ENCODE data around the gene DENND5A. TPM values are rescaled to one million over a fixed set of nuclear protein-coding genes. Genes with fewer than 3 reads are reported as not detected.
A peak's percentile ranks its signal among the peaks of the same experiment; 100 is the strongest.

DENND5A gene
- total and polyA plus RNA-seq, 8 donors, result 20.0 to 32.1 (median 26.0) TPM

GRCh38 chr11:9096427-9096826, 168.7 kb downstream of the DENND5A start:
- intact Hi-C loops (cut with DNase I), result no loop called here
- WGBS, 2 donors, result 95 to 96% methylated on average over 5 of the region's 5 CpGs
- Histone ChIP-seq H3K9me3 (no peaks in the 10 kb centered on the region), H3K36me3 (no peaks in the 10 kb centered on the region), H3K4me1 (peaks cover 0 to 20% (median 0%) of the 10 kb centered on the region in 3 donors), H3K4me3 (no peak overlapping the region), H3K27me3 (no peaks in the 10 kb centered on the region), H3K27ac (no peak overlapping the region)
- no peak for TF ChIP-seq CTCF (IDR thresholded peaks at IDR 0.05)
- DNase-seq (no peak), ATAC-seq (no peak), FAIRE-seq (no peak)

- intact Hi-C loops (cut with DNase I), result no loop called here
- TF ChIP-seq CTCF (IDR thresholded peaks at IDR 0.05), result no peak
- Histone ChIP-seq H3K27ac (no peak overlapping the region), H3K36me3 (no peaks in the 10 kb centered on the region), H3K27me3 (no peaks in the 10 kb centered on the region), H3K4me3 (no peak overlapping the region), H3K9me3 (no peaks in the 10 kb centered on the region), H3K4me1 (peaks cover 0 to 20% (median 0%) of the 10 kb centered on the region in 3 donors)
- FAIRE-seq (no peak), DNase-seq (no peak), ATAC-seq (no peak)
- WGBS, 2 donors, result 90 to 91% methylated on average over 12 of the region's 12 CpGs
Observed at GRCh38 chr11:9095421-9095820, 169.7 kb downstream of the DENND5A start.

GRCh38 chr11:9094420-9094819, 170.7 kb downstream of the DENND5A start:
- DNase-seq, result peak in 1 of 6 donors; percentile 59
- intact Hi-C loops (cut with DNase I), result no loop called here
- no peaks in the 10 kb centered on the region for H3K27me3 ChIP-seq
- H3K36me3 ChIP-seq, result no peaks in the 10 kb centered on the region
- TF ChIP-seq CTCF (IDR thresholded peaks at IDR 0.05), result no peak
- no peak overlapping the region for H3K4me3 ChIP-seq
- H3K4me1 ChIP-seq, result peaks cover 0 to 20% (median 0%) of the 10 kb centered on the region in 3 donors
- no peak for ATAC-seq
- H3K9me3 ChIP-seq, result no peaks in the 10 kb centered on the region
- 96 to 97% methylated on average over 8 of the region's 8 CpGs for WGBS, 2 donors
- H3K27ac ChIP-seq, result no peak overlapping the region
- no peak for FAIRE-seq

GRCh38 chr11:9092853-9093778, 172.0 kb downstream of the DENND5A start:
- Histone ChIP-seq H3K27ac (peak overlapping the region in 1 of 4 donors; percentile 62), H3K4me3 (no peak overlapping the region), H3K9me3 (no peaks in the 10 kb centered on the region), H3K36me3 (no peaks in the 10 kb centered on the region), H3K27me3 (no peaks in the 10 kb centered on the region), H3K4me1 (peaks cover 0 to 20% (median 0%) of the 10 kb centered on the region in 3 donors)
- DNase-seq, result peak in 1 of 6 donors; percentile 27
- TF ChIP-seq CTCF (IDR thresholded peaks at IDR 0.05), result no peak
- ATAC-seq, result peak; percentile 51 to 84 (median 72)
- 50 to 51% methylated on average over 10 of the region's 10 CpGs for WGBS, 2 donors
- intact Hi-C loops (cut with DNase I), result no loop called here
- FAIRE-seq, result no peak

GRCh38 chr11:9092072-9092471, 173.1 kb downstream of the DENND5A start:
- 73 to 78% methylated on average over 4 of the region's 4 CpGs for WGBS, 2 donors

More at GRCh38 chr11:9092072-9092471, 173.1 kb downstream of the DENND5A start:
- Histone ChIP-seq H3K27me3 (no peaks in the 10 kb centered on the region), H3K4me1 (peaks cover 0 to 20% (median 0%) of the 10 kb centered on the region in 3 donors), H3K9me3 (no peaks in the 10 kb centered on the region), H3K27ac (peak overlapping the region in 1 of 4 donors; percentile 1), H3K4me3 (peak overlapping the region in 2 of 4 donors; percentile 59 to 65), H3K36me3 (no peaks in the 10 kb centered on the region)
- ATAC-seq (no peak), DNase-seq (no peak), FAIRE-seq (no peak)
- intact Hi-C loops (cut with DNase I), result no loop called here
- TF ChIP-seq CTCF (IDR thresholded peaks at IDR 0.05), result no peak
